H1 (cell line): Measurements from ENCODE around the gene CDKN1B. TPM values are rescaled to one million over a fixed set of nuclear protein-coding genes. Genes with fewer than 3 reads are reported as not detected.

Source experiments
- ASH2L ChIP-seq: fragments of 200-600, 300-600 bp; sonication (generic); IDR thresholded peaks from one replicate; pipeline ENCODE4 v1.7.1; 2017; ENCODE audit warnings: low read length
- ATF2 ChIP-seq: IDR thresholded peaks from 2 replicates; pipeline ENCODE4 v1.6.1; 2012; ENCODE audit warnings: low read length, inconsistent platforms
- BCL11A ChIP-seq, 2 experiments: IDR thresholded peaks; one replicate each; pipeline ENCODE4 v1.6.1; 2011; ENCODE audit warnings: low read depth in 2 of 2, low read length in 2 of 2, mild to moderate bottlenecking in 2 of 2
- GABPA ChIP-seq: IDR thresholded peaks from 2 replicates; pipeline ENCODE4 v1.6.1; 2011; ENCODE audit warnings: mild to moderate bottlenecking, low read length, moderate library complexity, borderline replicate concordance; ENCODE audit not compliant: insufficient read depth
- JUND ChIP-seq: IDR thresholded peaks from 2 replicates; pipeline ENCODE4 v1.6.1; 2011; ENCODE audit warnings: mild to moderate bottlenecking, improper control_type of control experiment, low read length
- KDM1A ChIP-seq: fragments of 200-600, 300-600 bp; sonication (generic); IDR thresholded peaks from 2 replicates; pipeline ENCODE4 v1.7.1; 2016; ENCODE audit warnings: mild to moderate bottlenecking, low read length, borderline replicate concordance
- NANOG ChIP-seq: IDR thresholded peaks from 2 replicates; pipeline ENCODE4 v1.6.1; 2011; ENCODE audit warnings: low read length, low read depth, mild to moderate bottlenecking, inconsistent platforms; ENCODE audit not compliant: insufficient read depth, poor library complexity, severe bottlenecking
- PHF8 ChIP-seq: fragments of 200-600 bp; sonication (generic); conservative IDR thresholded peaks from 2 replicates; pipeline ENCODE4 v1.7.1; 2012; ENCODE audit warnings: low read depth, mild to moderate bottlenecking, inconsistent platforms, low read length, moderate library complexity
- POLR2A ChIP-seq, 2 experiments: IDR thresholded peaks; 1 replicate in 1 of 2; 2 replicates in 1 of 2; pipeline ENCODE4 v1.6.1; 2011; ENCODE audit warnings: low read depth in 2 of 2, low read length in 2 of 2, mild to moderate bottlenecking in 2 of 2; ENCODE audit errors: control extremely low read depth in 1 of 2
- POLR2AphosphoS5 ChIP-seq: IDR thresholded peaks from 2 replicates; pipeline ENCODE4 v1.6.1; 2011; ENCODE audit warnings: low read depth, low read length
- RXRA ChIP-seq: IDR thresholded peaks from 2 replicates; pipeline ENCODE4 v1.6.1; 2011; ENCODE audit warnings: low read depth, mild to moderate bottlenecking, low read length, moderate library complexity; ENCODE audit not compliant: insufficient read depth
- polyA plus RNA-seq, 7 experiments: library from polyadenylated mRNA; depleted of rRNA in 3 of 7; stranded (reverse) in 5 of 7; unstranded in 2 of 7; fragments of >200 nt in 5 of 7; fragments of 200-250 nt in 2 of 7; gene quantifications; 1 replicate in 5 of 7; 2 replicates in 1 of 7; 4 replicates in 1 of 7; pipeline versions ENCODE4 v1.2.1 to v1.2.3, GENCODE V29; 2011 to 2013; ENCODE audit warnings: missing spikeins in 2 of 7, mixed read lengths in 2 of 7
- total RNA-seq: library from RNA; stranded (reverse); fragmentation: NEBNext Ultra II Directional; extraction: Animal tissue kit (Norgen Biotek cat#: 25700); gene quantifications from 2 replicates; pipeline ENCODE4 v1.2.1, GENCODE V29; 2021

CDKN1B gene
- total and polyA plus RNA-seq, 2 of the 8 experiments (the other 6 are each of a cell fraction or from before 2014, with no cell fraction given), result 6.5 to 27.2 TPM

- TF ChIP-seq BCL11A (IDR thresholded peaks at IDR 0.05; ENCODE audit: low read depth in 2 of 2, low read length in 2 of 2), result no peak
- TF ChIP-seq KDM1A, result peak; percentile 36; the same call in 1 of the 2 replicates
- peak; percentile 74 for TF ChIP-seq JUND
- TF ChIP-seq POLR2A (IDR thresholded peaks at IDR 0.05; ENCODE audit: control extremely low read depth in 1 of 2, low read depth in 2 of 2, low read length in 2 of 2), result peak; percentile 59 to 90
- TF ChIP-seq GABPA, result no peak
- TF ChIP-seq RXRA, result no peak
- TF ChIP-seq PHF8, result peak; percentile 63
- TF ChIP-seq ASH2L, result peak; percentile 66
- peak; percentile 78; the same call in 1 of the 2 replicates for TF ChIP-seq POLR2AphosphoS5
- TF ChIP-seq ATF2, result no peak
- peak; percentile 10 for TF ChIP-seq NANOG
Observed at GRCh38 chr12:12725086-12725955, 8.2 kb downstream of the CDKN1B start (continued).
